Fibroblast of the conjunctiva (primary cell): ENCODE data around the gene SYPL2.
A peak's percentile ranks its signal among the peaks of the same experiment; 100 is the strongest.
"Not testable (repeated sequence)": the region's sequence is repeated elsewhere in the genome, so short reads cannot be mapped to it uniquely, and the experiment has no call there.

Source experiments
- DNase-seq: peaks from one replicate; pipeline ENCODE4 v3.0.0-alpha.2; 2010; ENCODE audit warnings: low read depth

The SYPL2 gene

DNA sequence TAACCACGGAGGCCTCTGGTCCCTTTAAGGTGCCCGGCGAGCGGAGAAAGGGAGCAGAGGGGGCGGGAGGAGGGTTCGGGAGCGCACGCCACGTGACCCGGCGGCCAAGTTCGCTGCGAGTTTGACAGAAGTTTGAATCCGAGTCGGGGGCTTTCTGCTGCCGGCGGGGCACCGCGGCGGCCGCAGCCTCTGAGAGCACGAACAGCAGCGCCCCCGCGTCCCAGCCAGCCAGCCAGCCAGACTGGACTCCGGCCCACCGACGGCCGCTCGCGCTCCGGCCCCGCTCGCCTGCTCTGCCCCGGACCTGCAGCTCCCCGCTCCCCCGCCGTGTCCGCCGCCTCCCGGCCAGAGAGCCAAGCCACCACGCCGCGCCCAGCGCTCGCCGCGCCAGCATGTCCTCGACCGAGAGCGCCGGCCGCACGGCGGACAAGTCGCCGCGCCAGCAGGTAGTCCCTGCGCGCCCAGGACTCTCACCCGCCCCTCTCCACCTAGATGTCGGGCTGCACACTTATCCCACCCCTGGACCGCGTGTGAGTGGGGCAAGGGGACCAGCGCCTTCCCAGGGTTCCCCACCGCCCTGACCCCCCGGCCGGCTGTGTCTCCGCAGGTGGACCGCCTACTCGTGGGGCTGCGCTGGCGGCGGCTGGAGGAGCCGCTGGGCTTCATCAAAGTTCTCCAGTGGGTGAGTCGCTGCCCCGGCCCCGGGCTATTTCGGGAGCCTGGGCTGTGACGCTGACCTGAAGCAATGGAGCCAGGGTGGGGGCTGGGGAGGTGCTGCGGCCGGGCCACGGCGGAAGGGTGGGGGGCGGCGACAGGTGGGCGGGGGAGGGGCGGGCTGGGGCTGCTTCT, at the start of gene SYPL2:
Gene SYPL2, plus strand, starts transcription at position 95 of the 849 bp plus-strand sequence. Its CDS starts 298 bp downstream, at position 393.
- no peak for DNase-seq

DNA sequence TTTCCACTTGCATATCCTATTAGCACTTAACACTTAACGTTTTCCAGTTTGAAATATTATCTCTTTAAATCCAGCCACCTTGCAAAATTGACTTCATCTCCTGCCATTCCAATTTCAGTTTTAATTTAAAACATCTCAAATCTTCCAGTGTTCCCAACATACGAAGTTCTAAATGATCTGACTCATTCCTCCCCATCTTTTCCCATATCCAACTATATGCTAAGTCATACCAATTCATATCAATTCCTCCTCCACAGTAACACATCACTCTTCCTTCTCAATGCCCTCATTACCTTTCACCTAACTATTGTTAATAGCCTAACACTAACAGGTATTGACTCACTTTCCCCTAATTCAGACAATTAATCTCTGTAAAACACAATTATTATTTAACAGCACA, 42.8 kb upstream of the SYPL2 start:
- no peak for DNase-seq

DNA sequence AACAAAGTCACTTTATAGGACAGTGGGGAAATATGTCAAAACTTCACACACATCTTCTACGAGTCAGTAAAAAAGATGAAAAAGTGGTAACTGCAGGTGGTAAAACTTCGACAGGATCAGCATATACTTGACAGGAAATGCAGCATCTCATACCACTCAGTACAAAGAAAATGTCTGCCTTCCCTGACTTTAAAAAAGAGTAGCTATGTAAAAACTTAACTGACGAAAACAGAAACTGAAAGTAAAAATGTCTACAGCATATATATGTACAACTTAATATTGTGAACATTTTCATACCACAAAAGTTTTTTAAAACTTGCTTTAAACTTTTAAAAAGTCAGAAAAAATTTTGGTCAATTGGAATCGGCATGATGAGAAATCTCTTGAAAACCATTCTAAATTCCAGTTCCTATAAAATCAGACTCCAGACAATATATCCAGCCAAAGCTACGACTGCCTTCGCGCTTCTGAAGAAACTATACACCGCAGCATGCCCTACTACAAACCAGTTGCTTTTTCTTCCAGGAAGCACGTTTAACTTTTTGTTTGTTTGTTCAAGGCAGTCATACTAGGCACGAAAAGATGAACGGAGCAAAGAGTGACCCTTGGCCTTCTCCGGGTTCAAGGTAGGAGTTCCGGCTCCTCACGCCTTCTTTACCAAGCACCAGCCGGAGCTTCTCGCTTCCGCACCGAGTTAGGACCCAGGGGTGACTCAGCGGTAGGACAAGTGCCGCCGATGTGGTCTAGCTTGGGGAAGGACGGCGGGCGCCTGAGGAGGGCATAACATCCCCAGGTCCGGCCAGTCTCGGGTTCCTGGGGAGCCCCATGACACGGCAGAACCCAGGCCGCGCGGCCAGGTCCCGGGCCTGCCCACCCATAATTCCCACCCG, 40.7 kb upstream of the SYPL2 start:
- DNase-seq: no peak

DNA sequence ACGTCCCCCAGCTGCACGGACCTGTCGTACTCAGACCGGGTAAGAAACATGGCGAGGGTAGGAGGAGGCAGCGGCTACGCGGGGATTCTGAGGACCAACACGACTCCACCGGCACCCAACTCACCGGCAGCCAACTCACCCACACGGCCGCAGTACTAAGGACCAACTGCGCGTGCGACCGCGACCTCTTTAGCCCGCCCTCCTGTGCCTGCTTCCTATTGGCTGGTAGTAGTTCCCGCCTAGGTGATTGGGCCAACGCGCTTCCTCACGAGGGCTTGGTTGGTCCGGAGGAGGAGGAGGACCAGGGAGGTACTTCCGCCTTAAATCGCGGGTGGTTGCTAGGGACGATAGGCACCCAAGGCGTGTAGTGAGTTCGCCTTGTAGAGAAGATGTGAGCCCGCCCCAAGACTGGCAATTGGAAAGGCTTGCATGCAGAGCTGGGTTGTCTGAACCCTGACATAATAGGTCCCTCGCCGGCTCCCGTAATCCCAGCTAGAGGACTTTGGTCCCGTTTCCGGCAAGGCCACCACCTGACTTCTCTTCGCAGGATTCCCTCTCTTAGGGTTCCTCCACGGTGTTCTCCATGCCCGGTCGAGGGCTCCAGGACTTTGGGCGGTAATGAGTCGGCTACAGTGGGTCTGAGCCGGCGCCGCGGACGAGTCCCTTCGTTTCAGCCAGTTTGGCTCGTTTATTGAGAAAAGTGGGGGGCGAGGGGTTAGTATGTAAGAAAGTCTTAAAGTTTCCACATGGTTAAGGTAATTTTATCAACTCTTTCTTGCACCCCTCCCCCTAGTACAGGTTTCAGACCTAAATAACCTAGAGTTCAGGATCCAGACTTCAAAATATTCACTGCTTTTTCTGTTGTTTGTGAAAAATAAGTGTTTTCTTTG, 39.8 kb upstream of the SYPL2 start, which contains the start of gene PSMA5:
Gene PSMA5, minus strand, starts transcription at position 168 of the 890 bp plus-strand sequence. Its CDS starts 118 bp downstream, at position 50.
- peak; percentile 99 for DNase-seq

DNA sequence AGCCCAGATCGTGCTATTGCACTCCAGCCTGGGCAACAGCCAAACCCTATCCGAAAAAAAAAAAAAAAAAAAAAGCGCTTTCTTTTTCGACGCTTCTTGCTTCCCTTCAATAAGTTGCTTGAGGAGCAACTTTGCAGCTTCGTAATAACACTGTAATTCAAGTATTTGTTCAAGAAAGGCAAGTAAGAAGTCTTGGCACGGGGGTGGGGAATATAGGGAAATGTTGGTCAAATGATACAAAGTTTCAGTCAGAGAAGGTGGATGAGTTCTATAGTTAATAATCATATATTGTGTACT, 39.2 kb upstream of the SYPL2 start:
- no peak for DNase-seq

DNA sequence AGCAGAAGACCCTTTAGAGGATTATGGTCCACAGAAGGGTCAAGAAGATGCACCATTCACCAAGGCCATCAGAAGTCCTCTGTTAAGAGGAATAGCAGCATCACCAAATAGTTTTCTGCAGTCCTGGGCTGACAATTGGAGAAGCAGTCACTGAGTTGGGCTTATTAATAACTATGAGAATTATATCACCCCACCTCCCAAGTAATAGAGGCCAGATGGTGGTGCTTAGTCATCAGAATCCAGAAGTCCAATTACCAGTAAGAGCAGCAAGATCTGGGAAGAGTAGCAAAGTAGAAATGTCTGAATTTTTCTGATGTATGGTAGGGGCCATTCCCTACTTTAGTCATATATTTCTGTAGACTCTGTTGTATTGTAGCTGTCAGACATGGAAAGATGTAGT, 34.0 kb upstream of the SYPL2 start:
- peak; percentile 28 for DNase-seq

DNA sequence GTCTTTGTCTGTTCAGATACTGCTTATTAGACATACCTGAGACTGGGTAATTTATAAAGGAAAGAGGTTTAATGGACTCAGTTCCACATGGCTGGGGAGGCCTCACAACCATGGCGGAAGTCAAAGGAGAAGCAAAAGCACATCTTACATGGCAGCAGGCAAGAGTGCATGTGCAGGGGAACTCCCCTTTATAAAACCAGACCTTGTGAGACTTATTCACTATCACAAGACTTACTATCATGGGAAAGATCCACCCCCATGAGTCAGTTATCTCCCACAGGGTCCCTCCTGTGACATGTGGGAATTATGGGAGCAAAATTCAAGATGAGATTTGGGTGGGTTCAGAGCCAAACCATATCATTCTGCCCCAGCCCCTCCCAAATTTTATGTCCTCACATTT, 33.0 kb upstream of the SYPL2 start:
- DNase-seq: no peak

DNA sequence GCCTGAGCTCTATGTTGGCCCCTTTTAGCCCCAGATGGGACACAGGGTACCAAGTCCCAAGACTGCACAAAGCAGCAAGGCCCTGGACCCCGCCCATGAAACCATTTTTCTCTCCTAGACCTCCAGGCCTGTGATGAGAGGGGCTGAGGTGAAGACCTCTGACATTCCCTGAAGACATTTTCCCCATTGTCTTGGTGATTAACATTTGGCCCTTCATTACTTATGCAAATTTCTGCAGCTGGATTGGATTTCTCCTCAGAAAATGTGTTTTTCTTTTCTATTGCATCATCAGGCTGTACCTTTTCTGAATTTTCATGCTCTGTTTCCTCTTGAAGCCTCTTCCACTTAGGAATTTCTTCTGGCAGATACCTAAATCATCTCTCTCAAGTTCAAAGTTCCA, 31.9 kb upstream of the SYPL2 start:
- no peak for DNase-seq

DNA sequence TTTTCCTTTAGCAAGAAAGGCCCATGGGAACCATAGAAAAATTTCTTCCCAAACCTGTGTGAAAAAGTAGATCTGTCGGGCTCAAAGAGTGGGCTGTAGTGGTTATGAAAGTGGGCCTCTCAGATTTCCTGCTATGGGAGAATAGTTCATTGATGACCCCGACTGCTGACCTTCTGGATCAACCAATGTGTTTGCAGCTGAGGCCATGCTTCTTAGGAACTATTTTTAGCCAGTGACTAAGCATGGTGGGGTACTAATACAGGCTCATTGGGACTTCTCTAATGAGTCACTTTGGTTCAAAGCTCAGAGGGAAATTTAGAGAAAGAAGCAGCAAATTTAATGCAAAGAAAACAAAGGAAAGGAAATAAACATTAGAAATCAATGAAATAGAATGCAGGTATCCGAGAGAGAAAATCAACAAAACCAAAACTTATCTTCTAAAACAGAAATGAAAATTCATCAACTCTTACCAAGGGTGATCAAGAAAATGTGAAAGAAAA, 27.5 kb upstream of the SYPL2 start:
- peak; percentile 84 for DNase-seq

DNA sequence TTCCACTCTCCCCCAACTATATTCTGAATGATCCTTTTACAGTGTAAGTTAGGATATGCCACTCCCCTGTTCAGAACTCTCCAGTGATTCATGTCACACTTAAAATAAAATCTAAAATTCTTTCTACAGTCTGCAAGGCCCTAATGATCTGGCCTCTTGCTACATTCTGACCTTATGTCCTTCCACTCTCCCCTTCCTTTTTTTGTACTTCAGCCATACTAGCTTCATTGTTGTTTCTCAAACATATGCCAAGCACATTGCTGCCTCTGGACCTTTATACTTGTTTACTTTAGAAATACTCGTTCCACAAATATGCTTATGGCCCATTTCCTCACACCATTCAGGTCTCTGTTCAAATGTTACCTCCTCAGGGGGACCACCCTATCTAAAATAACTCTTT, 25.3 kb upstream of the SYPL2 start:
- peak; percentile 51 for DNase-seq

DNA sequence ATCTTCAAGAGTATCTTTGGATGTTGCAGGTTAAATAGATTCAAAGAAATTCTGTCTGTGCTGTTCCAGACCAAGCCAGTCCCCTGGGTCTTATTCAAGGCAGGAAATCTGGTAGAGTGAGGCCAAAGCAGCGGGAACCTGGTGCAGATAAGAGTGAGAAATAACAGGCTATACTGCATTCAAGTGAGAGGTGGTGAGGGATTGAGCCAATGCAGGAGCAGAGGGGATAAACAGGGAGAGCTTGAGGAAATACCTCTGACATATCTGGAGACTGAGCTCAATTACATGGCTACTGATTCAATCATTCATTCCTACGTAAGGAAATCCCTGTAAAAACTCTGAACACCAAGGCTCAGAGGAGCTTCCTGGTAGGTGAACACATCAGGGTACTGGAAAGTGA, 22.9 kb upstream of the SYPL2 start:
- DNase-seq: no peak

DNA sequence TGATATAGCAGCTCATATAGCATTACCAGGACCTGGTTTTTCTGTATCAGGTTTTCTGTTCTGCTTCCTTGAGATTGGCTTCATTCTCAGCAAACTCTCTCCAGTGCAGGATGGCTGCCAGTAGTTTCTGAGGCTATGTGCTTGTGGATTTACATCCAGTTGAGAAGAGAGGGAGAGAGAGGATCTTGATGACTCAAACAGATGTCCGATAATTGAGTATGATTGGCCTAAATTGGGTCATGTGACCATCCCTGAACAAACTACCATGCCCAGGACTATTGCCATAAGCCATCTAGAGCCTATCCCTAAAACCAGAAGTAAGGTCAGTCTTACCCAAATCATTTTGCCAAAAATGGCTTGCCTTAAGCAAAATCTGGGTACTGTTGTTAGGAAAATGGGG, 22.0 kb upstream of the SYPL2 start:
- no peak for DNase-seq

DNA sequence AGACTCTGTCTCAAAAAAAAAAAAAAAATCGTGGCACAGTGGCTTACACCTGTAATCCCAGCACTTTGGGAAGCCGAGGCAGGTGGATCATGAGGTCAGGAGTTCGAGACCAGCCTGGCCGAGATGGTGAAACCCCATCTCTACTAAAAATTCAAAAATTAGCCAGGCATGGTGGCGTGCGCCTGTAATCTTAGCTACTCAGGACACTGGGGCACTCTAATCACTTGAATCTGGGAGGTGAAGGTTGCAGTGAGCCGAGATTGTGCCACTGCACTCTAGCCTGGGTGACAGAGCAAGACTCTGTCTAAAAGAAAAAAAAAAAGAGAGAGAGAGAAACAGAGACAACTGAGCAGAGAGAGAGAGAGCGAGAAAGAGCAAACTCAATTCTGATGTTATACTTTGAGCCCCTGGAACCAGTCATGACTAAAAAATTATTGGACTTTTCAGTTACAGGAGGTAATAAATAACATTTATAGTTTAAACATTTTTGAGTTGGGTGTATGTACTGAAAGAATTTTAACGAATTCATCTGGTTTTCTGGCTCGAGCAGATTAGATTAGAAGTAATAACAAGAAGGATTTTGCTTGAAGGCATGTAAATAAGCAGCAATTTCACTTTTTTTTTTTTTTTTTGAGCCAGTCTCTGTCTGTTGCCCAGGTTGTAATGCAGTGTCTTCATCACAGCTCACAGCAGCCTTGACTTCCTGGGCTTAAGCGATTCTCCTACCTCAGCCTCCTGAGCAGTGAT, 20.2 kb upstream of the SYPL2 start:
- DNase-seq: not testable (repeated sequence)

DNA sequence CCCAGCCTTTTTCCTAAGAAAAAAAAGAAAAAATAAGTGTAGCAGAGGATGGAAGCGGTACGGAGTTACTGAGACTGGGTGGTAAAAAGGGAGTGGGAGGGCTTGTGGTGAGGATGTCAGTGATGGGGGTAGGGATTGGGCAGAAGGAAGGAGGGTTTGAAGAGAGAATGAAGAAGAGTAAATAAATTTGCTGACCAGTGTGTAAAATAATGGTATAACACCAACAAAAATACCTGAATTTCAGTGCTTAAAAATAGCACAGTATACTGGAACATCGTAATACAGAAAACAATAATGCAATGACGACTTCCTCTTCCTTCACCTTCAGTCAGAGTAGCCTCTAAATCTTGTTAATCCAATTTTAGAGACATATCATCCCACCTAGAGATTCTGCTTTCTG, 18.8 kb upstream of the SYPL2 start:
- no peak for DNase-seq

DNA sequence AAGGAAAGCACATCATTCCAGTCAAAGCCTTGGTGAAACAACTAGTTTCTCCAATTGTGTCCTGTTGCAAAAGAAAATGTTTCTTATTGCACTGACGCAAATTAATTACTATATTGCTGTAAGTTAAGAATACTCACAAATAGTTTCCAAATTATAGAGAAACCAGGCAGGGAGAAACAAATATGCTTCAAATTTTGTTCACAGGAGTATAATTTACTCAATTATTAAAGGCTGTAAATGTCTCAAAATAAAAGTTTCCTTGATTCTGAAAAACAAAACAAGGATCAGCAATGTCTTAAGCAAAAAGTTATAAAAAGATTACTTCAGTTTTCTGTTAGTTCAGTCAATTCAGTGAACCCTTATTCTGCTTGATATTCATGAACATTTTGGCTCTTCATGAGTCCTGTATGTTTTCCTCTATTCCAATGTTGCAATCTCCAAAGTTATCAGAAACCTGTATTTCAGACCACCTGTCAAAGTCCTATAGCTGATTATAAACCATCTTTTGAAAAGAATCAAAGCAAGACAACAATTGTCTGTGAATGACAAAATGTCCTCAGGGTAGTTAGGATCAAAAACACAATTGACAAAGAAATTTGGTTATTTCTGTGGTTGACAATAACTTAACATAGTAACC, 11.7 kb upstream of the SYPL2 start:
- no peak for DNase-seq

DNA sequence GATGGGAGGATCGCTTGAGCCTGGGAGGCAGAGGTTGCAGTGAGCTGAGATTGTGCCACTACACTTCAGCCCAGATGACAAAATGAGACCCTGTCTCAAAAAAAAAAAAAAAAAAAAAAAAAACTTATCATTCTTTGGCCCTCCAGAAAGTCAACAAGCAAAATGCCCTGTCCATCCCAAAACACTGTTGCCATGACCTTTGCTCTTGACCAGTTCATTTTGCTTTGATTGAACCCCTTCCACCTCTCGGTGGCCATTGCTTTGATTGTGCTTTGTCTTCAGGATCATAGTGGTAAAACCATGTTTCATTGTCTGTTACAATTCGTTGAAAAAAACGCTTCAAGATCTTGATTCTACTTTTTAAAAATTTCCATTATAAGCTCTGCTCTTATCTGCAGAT, 8.5 kb upstream of the SYPL2 start:
- DNase-seq: no peak

DNA sequence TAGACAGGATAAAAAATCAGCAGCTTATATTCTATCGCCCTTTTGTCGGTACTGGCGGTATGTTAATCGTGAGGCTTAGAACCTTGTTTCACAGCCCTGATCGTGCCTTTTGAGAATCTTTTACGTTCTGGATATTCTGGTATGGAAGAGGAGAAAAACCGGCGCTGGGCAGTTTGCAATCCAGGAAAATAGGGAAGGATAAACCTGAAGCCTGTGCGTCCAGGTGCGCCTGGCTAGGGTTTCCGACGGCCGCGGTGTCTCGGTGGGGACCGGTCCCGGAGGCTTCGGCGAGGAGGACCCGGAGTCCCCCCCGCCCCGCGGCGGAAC, 258 bp upstream of the SYPL2 start:
- DNase-seq: no peak

DNA sequence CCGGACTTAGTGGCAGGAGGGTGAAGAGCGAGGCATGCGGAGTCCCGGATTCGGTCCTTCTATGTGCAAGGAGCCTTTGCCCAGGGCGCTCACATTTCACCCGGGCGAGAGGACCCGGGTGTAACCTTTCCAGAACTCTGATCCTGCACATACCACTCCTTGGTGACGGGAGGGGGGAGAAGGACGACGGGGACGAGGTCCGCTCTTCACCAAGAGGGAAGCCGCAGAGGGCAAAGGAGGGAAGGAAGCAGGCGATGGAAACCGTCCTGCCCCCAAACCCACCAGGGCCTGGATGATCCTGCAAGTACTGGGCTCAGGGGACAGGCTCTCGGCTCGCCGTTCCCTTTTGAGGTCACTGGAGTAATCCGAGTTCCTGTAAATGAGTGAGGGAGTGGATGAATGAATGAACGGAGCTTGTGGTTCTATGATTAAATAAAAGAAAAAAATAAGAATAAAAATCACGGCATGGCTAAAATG, 993 bp downstream of the SYPL2 start:
- DNase-seq: no peak

DNA sequence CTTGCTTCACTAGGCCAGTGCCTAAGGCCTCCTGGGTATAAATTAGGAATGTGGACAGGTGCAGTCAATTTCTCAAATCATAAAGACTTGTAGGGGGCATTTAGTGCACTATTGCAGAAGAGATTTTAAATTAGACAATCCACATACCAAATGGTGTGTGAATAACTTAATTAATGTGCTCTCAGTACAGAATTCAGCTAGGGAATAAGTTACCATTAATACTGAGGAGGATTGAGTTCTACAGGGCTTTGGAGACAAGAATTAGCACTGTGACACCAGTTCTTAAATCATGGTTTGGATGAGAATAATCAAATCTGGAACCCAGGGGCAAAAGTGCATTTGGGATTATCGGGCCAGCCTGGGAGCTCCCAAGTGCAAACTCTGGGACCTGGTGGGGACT, 1.7 kb downstream of the SYPL2 start:
- no peak for DNase-seq

DNA sequence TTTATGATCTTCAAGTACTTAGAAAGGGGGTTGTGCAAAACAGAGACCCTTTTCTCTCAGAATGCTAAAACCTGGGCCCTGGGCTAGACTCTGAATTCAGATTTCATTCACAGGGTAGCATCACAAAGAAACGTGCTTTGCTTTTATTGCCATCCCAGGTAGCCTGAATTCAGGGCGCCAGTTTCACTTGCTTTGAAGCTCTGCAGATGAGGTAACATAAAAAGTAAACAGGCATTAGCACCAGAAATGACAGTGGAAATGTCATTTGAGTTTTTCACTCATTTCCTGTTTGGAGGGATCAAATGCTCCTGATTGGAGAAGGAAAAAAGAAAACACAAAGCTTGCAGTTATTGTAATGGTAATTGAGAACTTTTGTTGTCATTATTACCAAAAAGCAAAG, 2.6 kb downstream of the SYPL2 start:
- no peak for DNase-seq

DNA sequence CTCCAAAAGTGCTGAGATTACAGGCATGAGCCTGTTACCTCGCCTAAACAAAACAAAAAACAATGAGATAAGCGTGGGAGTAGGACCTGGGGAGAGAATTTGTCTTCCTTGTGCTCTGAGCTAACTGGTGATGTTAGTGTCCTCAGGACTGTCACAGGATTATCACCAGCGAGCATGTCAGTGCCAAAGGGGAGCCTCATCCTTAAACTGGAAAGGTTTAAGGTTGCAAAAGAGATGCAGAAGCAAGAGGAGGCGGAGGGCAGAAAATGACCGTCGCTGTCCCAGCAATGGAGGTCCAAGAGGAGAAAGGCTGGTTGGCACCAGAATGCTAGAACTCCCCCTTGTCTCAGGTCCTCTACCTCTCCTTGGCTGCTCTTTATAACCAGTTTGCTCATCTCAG, 3.9 kb downstream of the SYPL2 start:
- DNase-seq: no peak
